Measurements from ENCODE around the gene PTPRN2. TPM values are rescaled to one million over a fixed set of nuclear protein-coding genes. Genes with fewer than 3 reads are reported as not detected.

Gene PTPRN2
- total and polyA plus RNA-seq, 2 experiments from 2014 or later = 0.28 TPM; not detected in 1

- Histone ChIP-seq H3K4me3 (no peak overlapping the region), H3K36me3 (no peaks in the 10 kb centered on the region), H3K4me1 (ENCODE audit: low read depth) (no peaks in the 10 kb centered on the region), H3K27me3 (no peaks in the 10 kb centered on the region), H3K9me3 (ENCODE audit: low read depth) (no peaks in the 10 kb centered on the region), H3K27ac (no peak overlapping the region)
- TF ChIP-seq, protein P1, sequence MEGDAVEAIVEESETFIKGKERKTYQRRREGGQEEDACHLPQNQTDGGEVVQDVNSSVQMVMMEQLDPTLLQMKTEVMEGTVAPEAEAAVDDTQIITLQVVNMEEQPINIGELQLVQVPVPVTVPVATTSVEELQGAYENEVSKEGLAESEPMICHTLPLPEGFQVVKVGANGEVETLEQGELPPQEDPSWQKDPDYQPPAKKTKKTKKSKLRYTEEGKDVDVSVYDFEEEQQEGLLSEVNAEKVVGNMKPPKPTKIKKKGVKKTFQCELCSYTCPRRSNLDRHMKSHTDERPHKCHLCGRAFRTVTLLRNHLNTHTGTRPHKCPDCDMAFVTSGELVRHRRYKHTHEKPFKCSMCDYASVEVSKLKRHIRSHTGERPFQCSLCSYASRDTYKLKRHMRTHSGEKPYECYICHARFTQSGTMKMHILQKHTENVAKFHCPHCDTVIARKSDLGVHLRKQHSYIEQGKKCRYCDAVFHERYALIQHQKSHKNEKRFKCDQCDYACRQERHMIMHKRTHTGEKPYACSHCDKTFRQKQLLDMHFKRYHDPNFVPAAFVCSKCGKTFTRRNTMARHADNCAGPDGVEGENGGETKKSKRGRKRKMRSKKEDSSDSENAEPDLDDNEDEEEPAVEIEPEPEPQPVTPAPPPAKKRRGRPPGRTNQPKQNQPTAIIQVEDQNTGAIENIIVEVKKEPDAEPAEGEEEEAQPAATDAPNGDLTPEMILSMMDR (IDR thresholded peaks at IDR 0.05; ENCODE audit: low read depth, low read length) = no peak
- DNase-seq (ENCODE audit: low read depth in 1 of 2, low spot score in 1 of 2) = no peak
These were observed 449.4 kb downstream of the PTPRN2 start for GRCh38 chr7:158138329-158138597.

DNA sequence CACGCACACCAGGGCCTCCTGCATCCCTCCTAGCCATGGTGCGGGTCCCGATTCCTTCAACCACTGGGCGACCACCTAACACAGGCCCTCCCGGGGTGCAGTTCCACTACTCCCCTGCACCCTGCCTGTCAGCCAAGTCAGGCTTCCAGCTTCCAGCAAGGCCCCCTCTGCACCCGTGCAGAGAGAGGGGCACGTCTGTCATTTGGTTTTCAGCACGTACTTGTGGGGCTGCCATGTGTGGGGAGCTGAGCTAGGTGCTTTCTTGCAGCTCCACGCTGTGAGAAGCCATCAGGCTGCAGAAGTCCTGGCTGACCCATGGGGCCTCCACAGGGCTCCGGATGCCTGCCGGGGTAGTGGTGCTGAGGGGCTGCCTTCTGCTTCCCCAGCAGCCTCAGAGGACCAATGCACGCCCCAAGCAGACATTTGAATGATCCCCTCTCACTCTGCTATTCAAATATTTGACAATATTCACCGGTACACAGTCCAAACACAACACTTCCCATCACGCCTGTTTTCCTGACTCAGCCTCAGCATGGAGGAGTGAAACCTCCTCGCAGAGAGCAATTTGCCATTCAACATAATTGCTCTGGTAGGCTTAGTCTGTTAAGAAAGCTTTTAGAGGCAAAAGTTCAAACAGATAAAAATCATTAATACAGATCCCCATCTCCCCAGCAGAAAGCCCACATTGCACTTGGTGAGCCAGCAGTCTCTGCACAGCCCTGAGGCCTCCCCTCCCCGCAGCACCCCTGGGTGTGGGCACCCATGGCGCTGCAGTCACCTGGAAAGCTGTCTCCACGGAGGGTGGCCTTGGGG lies 449.9 kb downstream of the PTPRN2 start:
- no peaks in the 10 kb centered on the region for H3K27me3 ChIP-seq
- no peaks in the 10 kb centered on the region for H3K4me1 ChIP-seq (ENCODE audit: low read depth)
- H3K36me3 ChIP-seq = no peaks in the 10 kb centered on the region
- H3K27ac ChIP-seq = no peak overlapping the region
- H3K4me3 ChIP-seq = no peak overlapping the region
- no peaks in the 10 kb centered on the region for H3K9me3 ChIP-seq (ENCODE audit: low read depth)
- no peak for DNase-seq (ENCODE audit: low read depth in 1 of 2, low spot score in 1 of 2)
- TF ChIP-seq, protein P1 (IDR thresholded peaks at IDR 0.05; ENCODE audit: low read depth, low read length) = no peak

DNA sequence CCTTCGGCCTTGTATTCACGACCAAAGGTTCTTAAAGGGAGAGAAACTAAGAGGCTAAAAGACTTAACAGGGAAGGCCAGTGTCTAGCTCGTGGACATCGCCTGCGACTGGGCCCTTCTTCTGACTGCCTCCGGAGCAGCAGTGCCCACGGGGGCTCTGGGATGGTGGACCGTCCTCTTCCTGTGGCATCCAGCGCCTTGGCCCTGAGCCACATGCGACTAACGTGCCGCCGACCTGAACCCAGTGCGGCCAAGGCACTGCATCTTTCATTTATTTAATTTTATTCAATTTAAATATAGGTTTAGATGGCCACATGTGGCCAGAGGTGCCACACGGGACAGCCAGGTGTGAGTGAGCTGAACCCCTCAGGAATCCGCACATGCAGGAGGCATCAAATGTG lies 451.7 kb downstream of the PTPRN2 start:
- TF ChIP-seq, protein P1 (IDR thresholded peaks at IDR 0.05; ENCODE audit: low read depth, low read length) = no peak
- H3K4me3 ChIP-seq = no peak overlapping the region
- no peaks in the 10 kb centered on the region for H3K4me1 ChIP-seq (ENCODE audit: low read depth)
- no peaks in the 10 kb centered on the region for H3K36me3 ChIP-seq
- H3K27ac ChIP-seq = no peak overlapping the region
- DNase-seq (ENCODE audit: low read depth in 1 of 2, low spot score in 1 of 2) = no peak
- H3K9me3 ChIP-seq (ENCODE audit: low read depth) = no peaks in the 10 kb centered on the region
- no peaks in the 10 kb centered on the region for H3K27me3 ChIP-seq

GRCh38 chr7:158134824-158135223 lies 452.8 kb downstream of the PTPRN2 start:
- TF ChIP-seq, protein P1 (IDR thresholded peaks at IDR 0.05; ENCODE audit: low read depth, low read length) = no peak
- Histone ChIP-seq H3K9me3 (ENCODE audit: low read depth) (no peaks in the 10 kb centered on the region), H3K4me1 (ENCODE audit: low read depth) (no peaks in the 10 kb centered on the region), H3K36me3 (no peaks in the 10 kb centered on the region), H3K27ac (no peak overlapping the region), H3K27me3 (no peaks in the 10 kb centered on the region), H3K4me3 (no peak overlapping the region)
- DNase-seq (ENCODE audit: low read depth in 1 of 2, low spot score in 1 of 2) = no peak

DNA sequence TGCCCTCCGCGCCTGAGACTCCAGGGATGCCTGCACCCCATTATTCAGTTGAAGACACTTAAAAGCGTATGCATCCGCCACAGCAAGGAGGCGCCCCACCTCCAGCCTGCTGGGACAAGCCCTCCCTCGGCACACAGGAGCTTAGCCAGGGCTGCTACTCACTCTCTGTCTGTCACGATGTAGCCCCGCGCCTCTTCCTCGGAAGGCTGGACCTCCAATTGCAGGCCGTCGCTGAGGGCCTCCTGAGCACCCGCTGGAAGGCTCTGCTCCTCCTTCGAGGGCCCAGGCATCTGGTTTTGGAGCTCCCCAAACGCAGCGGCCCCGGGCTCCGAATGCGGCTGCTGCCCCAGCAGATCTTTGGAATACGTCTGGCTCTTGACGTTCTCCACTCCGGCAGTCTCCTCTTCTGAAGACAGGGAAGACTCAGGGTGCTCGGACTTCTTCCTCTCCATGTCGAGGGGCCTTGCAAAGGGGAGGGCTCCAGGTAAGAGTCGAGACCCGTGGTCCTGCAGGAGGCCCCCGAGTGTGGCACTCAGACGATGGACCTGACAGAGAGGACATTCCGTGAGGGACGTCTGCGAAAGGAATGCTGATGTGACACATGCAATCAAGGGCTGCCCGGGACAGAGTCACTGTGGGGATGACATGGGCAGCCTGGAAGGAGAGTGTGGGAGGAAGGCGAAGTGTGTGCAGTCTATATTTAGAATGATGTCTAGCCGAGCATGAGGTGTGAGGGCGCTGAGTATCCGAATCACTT lies 453.9 kb downstream of the PTPRN2 start:
- Histone ChIP-seq H3K4me1 (ENCODE audit: low read depth) (no peaks in the 10 kb centered on the region), H3K4me3 (no peak overlapping the region), H3K36me3 (no peaks in the 10 kb centered on the region), H3K27me3 (no peaks in the 10 kb centered on the region), H3K27ac (no peak overlapping the region), H3K9me3 (ENCODE audit: low read depth) (no peaks in the 10 kb centered on the region)
- DNase-seq (ENCODE audit: low read depth in 1 of 2, low spot score in 1 of 2) = peak in 1 of 2 donors; percentile 5
- TF ChIP-seq, protein P1 (IDR thresholded peaks at IDR 0.05; ENCODE audit: low read depth, low read length) = no peak

All from cardiac muscle cell (in vitro differentiated cells and primary cell).